ENCODE results near the gene SCN2A. TPM values are rescaled to one million over a fixed set of nuclear protein-coding genes. Genes with fewer than 3 reads are reported as not detected.

SCN2A gene
- total and polyA plus RNA-seq, 10 of the 15 experiments (the other 5 are each of a cell fraction or from before 2014, with no cell fraction given): 0.01 TPM; not detected in 8

GRCh38 chr2:165307317-165307716, 68.1 kb downstream of the SCN2A start (continued):
- no peak for TF ChIP-seq RAD51 (IDR thresholded peaks at IDR 0.05)
- TF ChIP-seq NRF1 (conservative IDR thresholded peaks at IDR 0.05; ENCODE audit: low read depth, low read length): no peak
- TF ChIP-seq ZNF207 (IDR thresholded peaks at IDR 0.05; ENCODE audit: borderline replicate concordance): no peak

- H3K27ac ChIP-seq (ENCODE audit: control insufficient read depth, insufficient read depth): no peak overlapping the region
- H4K20me1 ChIP-seq (ENCODE audit: control insufficient read depth, insufficient read depth): no peaks in the 10 kb centered on the region
- no peaks in the 10 kb centered on the region for H3K4me1 ChIP-seq (ENCODE audit: control insufficient read depth, insufficient read depth, low read length)
- H3K4me3 ChIP-seq: no peak overlapping the region
- H3K4me2 ChIP-seq (ENCODE audit: control insufficient read depth, insufficient read depth): no peak overlapping the region
- H3K9me3 ChIP-seq (replicated peaks; ENCODE audit: control insufficient read depth, insufficient read depth, low read length): no peaks in the 10 kb centered on the region
- ChIA-PET CTCF (interaction anchor here (1.3 to 1.5 kb wide), 4 partner anchors 8 to 563 kb away, joined by 3 to 4 read pairs (median 3); partner anchors contain the start of gene SCN2A), SMC1A (ENCODE audit: uncharacterized antibody, unreplicated experiment) (interaction anchor here (0.8 to 1.5 kb wide), 2 partner anchors 165 to 562 kb away, joined by 3 read pairs; no protein-coding TSS in a partner anchor), POLR2A (no interaction called here), RAD21 (ENCODE audit: unreplicated experiment) (no interaction called here)
- TF ChIP-seq EP300 (IDR thresholded peaks at IDR 0.05; ENCODE audit: borderline replicate concordance in 1 of 2, control insufficient read depth in 1 of 2, low read depth in 2 of 2, low read length in 2 of 2): no peak
- no peak for TF ChIP-seq NKRF (conservative IDR thresholded peaks at IDR 0.05)
- no peak for TF ChIP-seq EGR1 (IDR thresholded peaks at IDR 0.05; ENCODE audit: borderline replicate concordance in 1 of 2, low read depth in 2 of 2, low read length in 2 of 2)
- TF ChIP-seq BRCA1 (IDR thresholded peaks at IDR 0.05; ENCODE audit: low read depth, low read length): no peak
- TF ChIP-seq TARDBP (IDR thresholded peaks at IDR 0.05; ENCODE audit: borderline replicate concordance): no peak
- TF ChIP-seq RELB (IDR thresholded peaks at IDR 0.05; ENCODE audit: low read depth): no peak
- TF ChIP-seq MEF2B (IDR thresholded peaks at IDR 0.05; ENCODE audit: partially characterized antibody, poor library complexity, severe bottlenecking): no peak
- no peak for TF ChIP-seq MXI1 (IDR thresholded peaks at IDR 0.05; ENCODE audit: low read depth, low read length)
- TF ChIP-seq ZNF24 (IDR thresholded peaks at IDR 0.05): no peak
- DNase-seq (ENCODE audit: low read depth, low spot score) (no peak), ATAC-seq (no peak), FAIRE-seq (no peak)
- intact Hi-C loops (cut with micrococcal nuclease; ENCODE audit: unreplicated experiment): no loop called here
- WGBS (ENCODE audit: insufficient coverage, insufficient replicate concordance, low lambda C conversion rate, missing lambda C conversion rate): 21% methylated on average over 1 of the region's 1 CpG
- no peaks in the 10 kb centered on the region for H3K79me2 ChIP-seq (ENCODE audit: control insufficient read depth, insufficient read depth, low read length)
- BruUV-seq (replicated peaks): no TSS peak
- in situ Hi-C loops (cut with MboI): no loop called here
- no peaks in the 10 kb centered on the region for H3K27me3 ChIP-seq (replicated peaks in 1 of 2; ENCODE audit: control insufficient read depth in 2 of 2, insufficient read depth in 2 of 2, low read length in 1 of 2)
- no peak overlapping the region for H2AFZ ChIP-seq (ENCODE audit: control insufficient read depth, low read depth, low read length)
- no peaks in the 10 kb centered on the region for H3K36me3 ChIP-seq (ENCODE audit: control insufficient read depth in 2 of 2, insufficient read depth in 2 of 2, low read length in 1 of 2)
- H3K9ac ChIP-seq (ENCODE audit: control insufficient read depth, insufficient read depth, low read length): no peak overlapping the region
These were observed 72.7 kb downstream of the SCN2A start for GRCh38 chr2:165311949-165312348.
